GM10847 (cell line): ENCODE data around the gene TAC3.

Experiments used
- POLR2A ChIP-seq: IDR thresholded peaks from 2 replicates; pipeline ENCODE4 v1.6.1; 2011; ENCODE audit not compliant: insufficient read length; ENCODE audit errors: extremely low read depth

Gene TAC3

DNA sequence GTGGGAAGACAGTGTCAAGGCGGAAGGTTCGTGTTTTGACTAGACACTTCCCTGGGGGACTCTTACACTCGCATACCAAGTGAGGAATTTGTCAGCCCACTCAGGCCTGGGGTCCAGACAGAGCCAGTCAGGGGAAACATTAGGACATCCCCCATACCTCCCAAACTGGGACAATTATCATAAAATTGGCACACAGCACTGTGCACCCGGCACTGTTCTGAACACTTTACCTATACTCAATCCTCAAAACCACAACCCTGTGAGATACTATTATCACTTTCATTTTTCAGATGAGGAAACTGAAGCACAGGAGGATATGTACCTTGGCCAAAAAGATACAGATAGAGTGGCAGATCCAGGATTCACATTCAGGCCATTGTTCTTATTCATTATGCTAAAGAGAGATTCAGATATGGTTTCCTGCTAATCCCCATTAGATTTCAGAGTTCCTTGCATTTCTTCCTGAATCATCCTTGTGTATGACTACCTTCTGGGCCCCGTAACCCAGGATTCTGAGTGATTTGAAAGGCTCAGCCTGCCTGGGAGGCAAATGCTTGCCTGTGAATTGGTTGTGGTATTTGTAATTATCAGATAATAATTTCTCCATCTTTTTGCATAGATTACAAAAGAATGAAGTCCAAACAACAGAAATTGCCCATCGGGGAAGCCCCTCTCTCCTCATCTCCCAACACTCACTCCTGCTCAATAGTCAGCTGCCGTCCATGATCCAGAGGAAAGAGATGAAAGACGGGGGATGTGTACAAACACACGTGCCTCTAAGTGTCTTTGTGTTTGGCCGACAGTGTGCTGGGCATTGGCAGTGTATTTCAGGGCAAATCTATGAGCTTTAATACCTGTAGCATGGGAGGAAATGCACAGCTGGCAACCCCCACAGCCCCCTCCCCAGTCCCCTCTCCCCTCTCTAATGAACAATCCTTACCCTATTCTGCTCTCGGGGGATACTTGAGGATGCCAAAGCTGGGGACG is 4.6 kb downstream of the TAC3 start:
- no peak for TF ChIP-seq POLR2A

- no peak for TF ChIP-seq POLR2A
Observed at GRCh38 chr12:57010627-57011247, 5.6 kb downstream of the TAC3 start.

- TF ChIP-seq POLR2A = no peak
Observed at GRCh38 chr12:57009949-57010626, 6.2 kb downstream of the TAC3 start.

- TF ChIP-seq POLR2A = no peak
Observed at GRCh38 chr12:57008178-57008577, 8.2 kb downstream of the TAC3 start.

DNA sequence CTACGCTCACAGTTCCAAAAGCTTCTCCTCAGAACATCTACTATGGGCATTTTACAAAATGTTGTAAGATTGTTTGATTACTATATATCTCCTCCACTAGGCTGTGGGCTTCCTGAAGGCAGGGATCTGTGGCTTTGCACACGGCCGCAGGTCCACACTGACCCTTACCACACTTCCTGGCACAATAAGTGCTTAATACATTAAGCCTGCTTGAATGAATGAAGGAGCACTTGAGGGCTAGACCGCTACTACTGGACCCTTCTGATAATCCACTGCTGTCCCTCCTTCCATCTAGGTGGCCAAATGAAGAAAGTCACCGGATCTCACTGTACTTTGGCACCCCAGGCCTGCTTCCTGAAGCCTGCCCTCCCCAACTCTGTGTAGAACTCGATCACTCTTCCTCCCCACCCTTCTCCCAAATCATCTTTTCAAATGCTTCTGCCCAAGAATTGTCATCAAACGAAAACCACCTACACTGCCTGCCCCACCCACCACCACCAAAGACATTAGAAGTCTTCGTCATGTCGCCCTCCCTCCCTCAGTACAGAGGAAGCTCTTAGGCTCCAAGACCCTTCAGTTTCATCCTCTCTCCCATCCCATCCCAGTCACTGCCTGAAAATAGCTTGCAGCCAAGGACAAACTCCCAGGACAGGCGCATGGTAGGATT is 9.4 kb downstream of the TAC3 start:
- TF ChIP-seq POLR2A = no peak

DNA sequence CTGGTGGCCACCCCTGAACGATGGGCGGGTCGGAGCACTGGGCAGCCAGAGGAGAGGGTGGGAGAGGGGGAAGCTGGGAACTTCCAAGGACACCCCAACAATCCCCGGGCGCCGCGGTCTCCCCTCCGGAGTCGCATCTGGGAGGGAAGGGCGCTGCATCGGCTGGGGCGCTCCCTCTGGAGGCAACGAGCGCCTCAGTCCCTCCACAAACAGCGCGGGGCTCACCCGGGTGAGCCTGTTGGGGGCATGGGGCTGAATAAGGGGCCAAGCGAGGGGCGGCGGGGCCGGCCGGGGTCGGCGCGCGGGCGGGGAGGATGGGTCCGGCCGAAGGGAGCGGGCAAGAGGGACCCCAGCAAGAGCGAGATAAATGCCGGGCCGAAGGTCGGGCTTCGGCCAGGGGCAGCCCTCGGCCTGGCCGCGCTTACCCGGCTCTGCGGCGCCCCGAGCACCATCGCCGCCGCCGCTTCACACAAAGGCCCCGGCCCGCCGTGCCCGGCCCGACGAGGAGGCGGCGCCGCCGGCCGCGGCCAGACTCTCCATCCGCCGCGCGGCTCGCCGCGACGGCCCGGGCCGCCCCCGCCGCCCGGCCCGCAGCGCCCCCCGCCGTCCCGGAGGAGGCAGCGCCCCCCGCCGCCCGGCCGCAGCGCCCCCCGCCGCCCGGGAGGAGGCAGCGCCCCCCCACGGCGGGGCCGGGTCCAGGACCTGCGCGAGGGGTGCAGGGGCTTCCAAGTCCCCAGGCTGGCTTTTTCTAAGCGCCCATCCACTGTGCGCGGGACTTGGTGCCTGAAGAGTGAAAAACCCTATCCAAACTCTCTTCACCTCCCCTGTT is 10.1 kb downstream of the TAC3 start, which contains the start of gene ZBTB39:
Gene ZBTB39 (minus strand): TSS at position 567 of the 829 bp plus-strand sequence. CDS start 1,629 bp downstream, outside the sequence.
- TF ChIP-seq POLR2A = peak; percentile 65

- no peak for TF ChIP-seq POLR2A
Observed at GRCh38 chr12:57004651-57005050, 11.7 kb downstream of the TAC3 start.

DNA sequence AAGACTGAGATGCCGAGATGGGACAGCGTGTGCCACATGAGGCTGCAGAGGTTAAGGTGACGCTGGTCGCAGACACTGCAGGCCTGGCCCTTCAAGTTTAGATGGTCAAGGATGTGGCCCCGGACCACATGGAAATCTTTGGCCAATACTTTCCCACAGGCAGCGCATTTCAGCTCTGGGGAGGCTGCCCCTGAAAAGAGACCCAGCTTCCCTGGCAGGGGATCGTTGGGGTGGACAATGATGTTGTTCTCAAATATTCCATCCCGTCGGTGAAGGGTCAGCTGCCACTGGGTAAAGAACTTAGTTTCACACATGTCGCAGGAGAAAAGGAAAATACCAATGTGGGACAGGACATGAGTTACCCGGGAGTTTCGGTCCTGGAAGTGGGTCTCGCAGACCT is 12.9 kb downstream of the TAC3 start:
- no peak for TF ChIP-seq POLR2A

GRCh38 chr12:57001448-57001906 is 14.9 kb downstream of the TAC3 start:
- no peak for TF ChIP-seq POLR2A

DNA sequence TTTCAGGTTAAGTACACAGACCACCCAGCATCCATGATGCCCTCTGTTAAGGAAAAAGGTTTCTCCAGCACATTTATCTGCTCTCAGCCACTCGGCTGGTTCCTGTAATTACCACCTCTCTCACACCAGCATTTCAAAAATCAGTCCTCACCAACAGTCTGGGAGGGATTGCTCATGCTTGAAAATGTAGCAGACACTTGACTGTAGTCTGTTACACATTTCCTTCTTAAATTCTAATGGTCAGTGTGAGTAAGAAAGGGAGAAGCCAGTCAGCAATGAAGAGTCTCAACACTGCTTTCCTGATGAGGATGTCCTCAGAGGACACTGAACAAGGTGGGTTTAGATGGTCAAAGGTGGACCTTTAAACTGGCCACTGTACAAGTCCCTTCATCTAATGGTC is 15.9 kb downstream of the TAC3 start:
- TF ChIP-seq POLR2A = no peak

GRCh38 chr12:56999456-56999855 is 16.9 kb downstream of the TAC3 start:
- no peak for TF ChIP-seq POLR2A

- no peak for TF ChIP-seq POLR2A
Observed at GRCh38 chr12:56998981-56999380, 17.3 kb downstream of the TAC3 start.

DNA sequence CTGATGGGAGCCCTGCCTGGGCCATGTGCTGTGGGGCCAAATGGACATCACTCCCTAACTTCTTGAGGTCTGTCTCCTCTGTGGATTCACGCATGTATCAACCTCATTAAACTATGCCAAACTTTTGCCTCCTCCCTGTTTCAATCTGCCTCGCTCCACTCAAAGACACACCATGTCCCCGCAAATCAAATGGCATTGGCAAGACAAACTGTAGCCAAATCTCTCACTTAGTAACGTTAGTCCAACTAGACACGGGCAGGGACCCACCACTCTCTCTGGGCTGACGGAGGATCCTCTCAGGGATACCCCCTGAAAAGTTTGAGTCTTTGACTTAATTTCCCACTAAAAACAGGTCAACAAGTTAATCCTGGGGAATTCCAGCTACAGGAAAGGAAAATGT is 18.0 kb downstream of the TAC3 start:
- TF ChIP-seq POLR2A = no peak
